CD4-positive, alpha-beta T cell treated with Interleukin-1 beta for 1 hour (primary cell): ENCODE measurements around the gene GIT1.

ENCODE experiments used
- DNase-seq, 2 donors: peaks; one replicate each; pipeline ENCODE4 v3.0.0-alpha.2; 2020 to 2022

Gene GIT1

GRCh38 chr17:29589524-29590410 is at the start of gene GIT1:
Gene GIT1 (minus strand): TSS chr17:29589648. CDS start chr17:29589378, 270 bp downstream.
- DNase-seq = peak; percentile 87

GRCh38 chr17:29633886-29634285 is 44.4 kb upstream of the GIT1 start:
- no peak for DNase-seq

DNA sequence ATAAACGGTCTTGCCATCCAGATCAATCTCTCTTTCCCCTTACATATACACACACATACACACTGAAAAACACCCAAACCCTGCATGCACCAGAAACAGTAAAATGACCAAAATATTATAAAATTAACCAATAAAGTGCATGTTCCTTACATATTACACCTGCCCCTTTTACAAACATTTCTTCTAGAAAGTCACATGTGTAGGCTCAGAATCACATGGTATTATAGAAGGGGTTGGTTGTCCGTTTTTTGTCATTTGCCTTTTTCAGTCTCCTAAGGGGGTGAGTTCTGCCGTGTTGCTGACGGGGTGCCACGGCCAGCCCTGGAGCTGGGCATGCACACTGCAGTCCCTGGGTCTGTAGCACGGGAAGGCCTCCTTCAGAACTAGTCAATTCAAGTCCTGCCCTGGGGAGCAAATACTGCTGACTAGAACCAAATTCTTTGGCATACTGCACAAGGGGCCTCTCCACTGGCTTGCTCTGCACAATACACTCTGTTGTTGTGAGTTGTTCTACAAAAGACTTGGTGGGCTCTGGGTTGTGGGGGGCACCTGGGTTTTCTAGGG is 41.3 kb upstream of the GIT1 start:
- DNase-seq = no peak

DNA sequence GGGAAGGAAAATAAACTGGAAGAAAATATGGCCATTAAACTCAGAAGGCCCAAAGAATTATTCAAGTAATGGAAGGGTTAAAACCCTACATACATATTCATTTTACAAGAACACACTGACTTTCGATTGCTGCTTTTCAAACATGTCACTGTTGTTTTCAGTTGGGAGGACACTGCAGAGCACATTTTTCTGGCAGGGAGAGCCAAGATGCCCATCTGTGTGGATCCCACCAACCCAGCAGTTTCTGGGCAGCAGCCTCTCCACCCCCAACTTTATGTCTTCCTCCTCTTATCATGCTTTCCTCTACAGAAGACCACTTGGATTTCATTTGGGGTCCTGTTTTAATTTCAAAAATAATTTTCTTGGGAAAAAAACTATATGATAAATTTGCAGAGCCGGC is 40.4 kb upstream of the GIT1 start:
- DNase-seq = no peak

DNA sequence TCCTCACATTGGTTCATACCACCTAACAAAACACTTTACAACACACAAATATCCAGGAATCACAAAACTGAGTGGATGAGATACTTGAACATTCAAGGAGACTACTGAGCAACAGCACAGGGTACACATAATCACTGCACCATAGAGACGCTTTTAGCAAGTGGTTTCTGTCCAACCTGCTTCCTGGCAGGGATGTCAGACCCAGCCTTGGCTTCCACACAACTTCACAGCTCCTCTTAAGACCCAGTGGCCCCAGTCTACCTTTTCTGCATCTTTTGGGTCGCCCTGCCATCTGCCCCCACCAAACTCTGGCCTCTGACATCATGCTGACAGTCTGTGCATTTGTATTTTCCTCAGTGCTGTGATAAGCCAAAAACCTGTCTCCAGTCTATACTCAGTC is 39.2 kb upstream of the GIT1 start:
- DNase-seq = no peak

DNA sequence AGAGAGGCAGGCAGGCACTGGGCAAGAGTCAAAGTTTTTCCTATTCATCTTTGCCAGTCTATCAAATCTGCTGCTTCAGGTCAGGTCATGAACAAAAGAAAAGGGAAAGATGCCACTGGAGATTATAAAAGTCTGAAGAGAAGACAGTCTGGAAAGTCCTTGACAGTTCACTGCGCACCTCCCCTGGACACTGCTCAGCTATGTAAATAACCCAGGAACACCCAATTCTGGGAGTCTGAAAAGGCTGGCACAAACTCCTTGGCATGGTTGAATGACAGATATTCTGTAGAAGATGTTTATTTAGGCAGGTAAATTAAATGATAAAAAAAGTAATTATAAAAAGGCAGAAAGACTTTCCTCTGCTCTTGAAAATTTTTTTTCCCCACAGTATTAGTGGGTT is 38.5 kb upstream of the GIT1 start:
- no peak for DNase-seq

DNA sequence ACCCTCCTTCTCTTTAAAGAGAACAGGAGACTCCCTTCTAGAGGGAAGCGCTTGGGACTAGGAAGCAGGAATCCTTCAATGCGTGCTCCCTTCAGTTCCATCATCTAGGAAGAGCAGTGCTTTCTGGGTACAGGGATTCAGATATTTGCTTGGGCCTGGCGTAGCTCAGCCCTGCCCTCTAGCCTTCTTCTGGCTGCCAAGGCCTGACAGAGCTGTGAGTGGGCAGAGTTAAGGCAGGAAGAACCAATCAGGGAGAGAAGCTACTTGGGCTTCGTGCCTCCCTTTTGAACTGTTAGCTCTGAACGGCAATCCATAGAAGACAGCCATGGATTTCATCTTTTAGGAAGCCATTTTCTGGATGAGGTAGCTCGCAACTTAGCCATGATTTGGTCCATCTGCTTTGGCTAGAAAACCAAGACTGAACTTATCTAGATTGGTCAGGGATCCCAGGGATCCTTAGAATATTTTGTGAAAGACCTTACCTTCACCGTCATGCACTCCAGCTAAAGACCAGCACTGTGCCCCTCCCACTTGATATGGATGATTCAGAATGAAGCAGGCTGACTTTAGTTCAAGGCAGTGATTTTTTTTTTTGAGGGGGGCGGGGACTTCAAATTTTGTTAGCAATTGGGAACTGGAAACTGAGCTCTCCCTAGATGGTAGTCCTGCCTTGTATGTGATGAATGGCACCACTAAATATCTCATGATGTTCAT is 35.7 kb upstream of the GIT1 start:
- no peak for DNase-seq

DNA sequence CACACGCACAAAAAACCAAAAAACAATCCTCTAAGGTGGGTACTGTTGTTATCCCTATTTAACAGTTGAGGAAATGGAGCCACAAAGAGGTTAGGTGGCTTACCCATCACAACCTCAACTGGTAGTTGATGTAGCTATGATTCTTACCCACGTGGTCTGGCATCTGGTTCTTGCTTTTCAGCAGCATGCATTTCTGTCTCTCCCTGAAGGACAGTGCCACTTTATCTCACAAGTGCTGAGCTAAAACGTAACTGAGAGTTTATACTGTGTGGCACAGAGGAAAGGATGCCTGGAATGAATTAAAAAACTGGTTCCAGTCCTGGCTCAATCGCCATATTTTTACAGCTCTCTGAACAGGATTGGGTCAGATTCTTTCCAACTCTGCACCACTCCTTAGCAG is 35.1 kb upstream of the GIT1 start:
- no peak for DNase-seq

- no peak for DNase-seq
Observed at GRCh38 chr17:29623283-29623647, 33.8 kb upstream of the GIT1 start.

DNA sequence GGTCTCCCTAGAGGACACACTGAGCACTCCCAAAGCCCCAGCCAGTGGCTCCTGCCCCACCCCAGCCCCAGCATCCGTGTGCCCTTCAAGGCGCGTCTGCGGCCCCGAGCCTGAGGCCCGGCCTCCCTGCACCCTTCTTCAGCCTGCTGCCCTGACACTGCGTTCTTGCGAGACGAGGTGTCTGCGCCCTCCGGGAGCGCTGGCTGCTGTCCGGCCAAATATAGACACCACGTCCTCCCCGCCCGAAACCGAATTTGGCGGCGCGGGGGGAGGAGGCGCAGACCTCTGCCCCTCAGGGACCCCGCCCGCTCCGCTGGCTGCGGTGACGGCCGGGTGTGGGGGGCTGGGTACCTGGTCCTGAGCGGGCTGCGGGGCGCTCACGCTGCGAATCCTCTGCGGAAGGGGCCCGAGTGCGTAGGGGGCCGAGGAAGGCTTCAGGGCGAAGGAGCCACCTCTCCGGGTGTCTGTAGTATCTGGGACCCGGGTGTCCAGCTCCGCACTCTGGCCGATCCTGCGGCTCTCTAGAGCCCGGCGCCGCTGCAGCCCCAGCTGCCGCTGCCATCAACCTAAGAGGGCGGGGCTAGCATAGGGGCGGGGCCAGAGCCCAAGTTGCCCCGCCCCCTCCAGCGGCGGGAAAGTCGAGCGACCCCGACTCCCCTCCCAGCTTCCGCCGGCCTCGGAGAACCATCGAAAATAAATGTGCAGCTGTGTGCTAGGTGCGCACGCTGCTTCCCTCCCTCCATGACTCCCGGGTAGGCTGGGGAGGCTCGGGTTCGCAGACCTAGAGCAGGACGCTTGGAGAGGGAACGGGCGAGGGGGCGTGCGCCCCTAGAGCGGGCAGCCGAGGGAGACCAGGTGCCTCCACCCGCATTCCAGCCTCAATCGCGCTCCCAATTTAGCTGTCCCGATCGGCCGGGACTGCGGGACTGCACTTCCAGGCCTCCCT is 33.2 kb upstream of the GIT1 start, which contains the start of gene CORO6:
Gene CORO6, minus strand, starts transcription at position 576 of the 946 bp plus-strand sequence. CDS start 1,491 bp downstream, outside the sequence.
- peak; percentile 64 to 73 for DNase-seq

DNA sequence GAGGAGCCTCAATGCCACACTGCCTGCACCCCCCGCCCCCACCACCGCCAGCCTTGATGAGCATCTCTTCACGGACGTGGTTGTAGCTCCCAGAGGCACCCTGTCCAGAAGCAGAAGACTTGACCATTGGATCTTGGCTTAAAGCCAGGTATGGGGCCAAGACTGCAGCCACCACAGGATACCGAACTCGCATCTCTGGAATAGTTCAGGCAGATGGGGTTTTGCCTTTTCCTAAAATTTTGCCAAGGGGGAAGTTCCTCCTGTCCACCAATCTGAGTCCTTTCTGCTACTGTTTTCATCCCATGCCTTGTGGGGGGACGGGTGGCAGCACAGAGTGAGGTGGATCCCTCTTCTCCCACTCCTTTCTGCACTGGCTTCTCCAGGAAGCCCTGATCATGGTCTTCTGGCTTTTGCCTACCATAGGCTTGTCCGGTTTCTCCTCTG is 32.3 kb upstream of the GIT1 start:
- DNase-seq = no peak

- no peak for DNase-seq
Observed at GRCh38 chr17:29620779-29621500, 31.5 kb upstream of the GIT1 start.

DNA sequence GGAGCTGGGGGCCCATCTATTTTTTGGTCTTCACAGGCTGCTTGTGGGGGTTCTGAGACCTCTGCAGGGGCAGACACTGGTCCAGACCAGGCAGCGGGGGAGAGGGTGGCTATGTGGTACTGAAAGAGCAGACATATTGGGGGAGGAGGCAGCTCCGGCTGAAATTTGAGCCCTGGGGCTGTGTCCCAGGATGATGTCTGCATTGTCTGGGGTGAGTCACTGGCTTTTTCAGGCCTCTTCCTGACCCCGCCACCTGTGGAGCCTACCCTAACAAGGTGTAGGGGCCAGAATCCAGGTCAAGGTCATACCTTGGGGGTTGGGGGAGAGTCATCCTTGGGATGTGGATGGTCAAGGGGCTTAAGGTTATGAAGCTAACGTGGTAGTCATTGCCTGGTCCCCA is 30.8 kb upstream of the GIT1 start:
- no peak for DNase-seq

GRCh38 chr17:29619251-29619650 is 29.8 kb upstream of the GIT1 start:
- DNase-seq = no peak

- no peak for DNase-seq
Observed at GRCh38 chr17:29618272-29619065, 29.0 kb upstream of the GIT1 start.

DNA sequence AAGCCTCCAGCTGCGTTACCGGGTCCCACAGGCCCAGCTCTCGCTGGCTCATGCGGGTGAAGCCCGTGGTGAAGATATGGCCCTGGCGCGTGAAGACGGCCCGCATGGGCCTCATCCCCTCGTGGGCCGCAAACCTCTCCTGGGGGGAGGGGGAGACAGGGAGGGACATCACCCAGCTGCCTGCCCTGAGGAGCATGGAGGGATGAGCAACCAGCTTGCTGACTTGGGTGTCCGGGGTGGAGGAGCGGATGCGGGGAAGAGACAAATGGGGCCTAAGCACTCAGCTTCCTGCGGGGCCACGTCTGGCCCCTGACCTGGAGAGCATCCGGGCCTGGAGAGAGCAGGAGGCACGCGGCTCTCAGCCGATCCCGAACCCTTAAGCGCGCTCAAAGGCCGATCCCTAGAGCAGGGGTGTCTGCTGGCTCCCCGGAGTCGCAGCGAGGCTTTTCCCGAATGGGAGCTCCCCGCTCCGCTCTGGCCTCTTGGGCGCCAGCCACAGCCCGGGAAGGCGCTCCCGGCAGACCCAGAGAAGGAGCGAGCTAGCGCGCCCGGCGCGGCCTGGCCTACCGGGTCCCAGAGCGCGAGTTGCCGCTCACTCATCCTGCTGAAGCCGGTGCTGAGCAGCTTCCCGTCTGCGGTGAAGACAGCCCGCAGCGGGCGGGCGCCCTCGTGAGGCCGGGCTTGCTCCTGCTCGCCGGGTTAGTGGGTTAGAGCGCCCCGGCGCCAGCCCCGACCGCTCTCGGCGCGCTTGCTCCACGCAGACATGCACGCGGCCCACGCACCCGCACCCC is 28.2 kb upstream of the GIT1 start:
- peak; percentile 87 to 88 for DNase-seq

GRCh38 chr17:29617125-29617480 is 27.7 kb upstream of the GIT1 start:
- peak; percentile 90 to 93 for DNase-seq

GRCh38 chr17:29616300-29617048 is 27.0 kb upstream of the GIT1 start:
- no peak for DNase-seq
